H1 (cell line): ENCODE results near the gene P2RY14. TPM values are rescaled to one million over a fixed set of nuclear protein-coding genes. Genes with fewer than 3 reads are reported as not detected.

Experiments
- CTCF ChIA-PET: fragments of 300-600 bp; sonication (Branson Sonifier 250); formaldehyde crosslinking; loops from one replicate; lab custom pipeline; 2021; ENCODE audit not compliant: partially characterized antibody; lab: Charles Lee
- POLR2A ChIA-PET: fragments of 300-600 bp; sonication (Branson Sonifier 250); formaldehyde crosslinking; loops from one replicate; lab custom pipeline; 2021; ENCODE audit warnings: inconsistent platforms; ENCODE audit not compliant: partially characterized antibody; lab: Charles Lee
- DNase-seq, 2 experiments: peaks; one replicate each; pipeline versions ENCODE4 v3.0.0 to v3.0.0-alpha.2; 2010 to 2022; ENCODE audit warnings: low spot score in 2 of 2, low read depth in 1 of 2, mixed read lengths in 1 of 2
- FAIRE-seq: peaks from 2 replicates; lab custom pipeline; 2011; peaks lifted over from hg19 to GRCh38; lab: Jason Lieb, UNC
- H2AFZ ChIP-seq: 2 replicates; pipeline ENCODE4 v1.8.1; 2012; ENCODE audit warnings: low read length, inconsistent platforms
- H2AK5ac ChIP-seq: 2 replicates; pipeline ENCODE4 v1.6.1; 2013; ENCODE audit warnings: low read depth, low read length
- H2BK120ac ChIP-seq: replicated peaks from 2 replicates; pipeline ENCODE3; 2013; ENCODE audit warnings: low read depth, low read length, inconsistent platforms
- H2BK12ac ChIP-seq: 2 replicates; pipeline ENCODE4 v1.6.1; 2013; ENCODE audit warnings: low read depth, low read length
- H2BK15ac ChIP-seq: 2 replicates; pipeline ENCODE4 v1.6.1; 2013; ENCODE audit warnings: low read length
- H2BK20ac ChIP-seq: 2 replicates; pipeline ENCODE4 v1.6.1; 2013; ENCODE audit warnings: low read length
- H2BK5ac ChIP-seq: 2 replicates; pipeline ENCODE4 v1.6.1; 2013; ENCODE audit warnings: low read depth, low read length
- H3K14ac ChIP-seq: 2 replicates; pipeline ENCODE4 v1.6.1; 2013; ENCODE audit warnings: inconsistent platforms; ENCODE audit not compliant: insufficient read length
- H3K18ac ChIP-seq: 2 replicates; pipeline ENCODE4 v1.6.1; 2013; ENCODE audit warnings: low read length; ENCODE audit errors: extremely low read depth
- H3K23ac ChIP-seq: 2 replicates; pipeline ENCODE4 v1.6.1; 2013; ENCODE audit warnings: inconsistent platforms; ENCODE audit not compliant: insufficient read length
- H3K23me2 ChIP-seq: 2 replicates; pipeline ENCODE4 v1.6.1; 2013; ENCODE audit warnings: low read depth, low read length
- H3K27ac ChIP-seq: 2 replicates; pipeline ENCODE4 v1.6.1; 2011; ENCODE audit warnings: low read depth, low read length, inconsistent platforms
- H3K27me3 ChIP-seq, 4 experiments: replicated peaks in 1 of 4; 1 replicate in 1 of 4; 2 replicates in 3 of 4; pipeline versions ENCODE4 v1.6.1 to v1.8.1; 2011 to 2013; ENCODE audit warnings: low read length in 3 of 4, mild to moderate bottlenecking in 3 of 4, inconsistent platforms in 2 of 4, mixed read lengths in 2 of 4, moderate library complexity in 1 of 4; ENCODE audit not compliant: control insufficient read depth in 3 of 4, insufficient read depth in 3 of 4; ENCODE audit errors: extremely low read depth in 1 of 4
- H3K36me3 ChIP-seq, 4 experiments: 2 replicates each; pipeline versions ENCODE4 v1.6.1 to v1.8.1; 2011 to 2013; ENCODE audit warnings: mild to moderate bottlenecking in 4 of 4, low read length in 3 of 4, moderate library complexity in 2 of 4, control low read depth in 1 of 4, inconsistent platforms in 1 of 4; ENCODE audit not compliant: insufficient read depth in 4 of 4, control insufficient read depth in 2 of 4
- H3K4ac ChIP-seq: replicated peaks from 2 replicates; pipeline ENCODE3; 2013; ENCODE audit warnings: low read length, low read depth, mixed read lengths, inconsistent platforms; ENCODE audit not compliant: insufficient read length
- H3K4me1 ChIP-seq, 4 experiments: replicated peaks in 1 of 4; 1 replicate in 1 of 4; 2 replicates in 3 of 4; pipeline versions ENCODE4 v1.6.1 to v1.8.1; 2011 to 2013; ENCODE audit warnings: low read length in 3 of 4, inconsistent platforms in 2 of 4, mixed read lengths in 1 of 4; ENCODE audit not compliant: insufficient read depth in 4 of 4, control insufficient read depth in 3 of 4
- H3K4me2 ChIP-seq, 2 experiments: 2 replicates each; pipeline versions ENCODE4 v1.6.1 to v1.8.1; 2011 to 2013; ENCODE audit warnings: low read depth in 2 of 2, low read length in 2 of 2, control low read depth in 1 of 2, inconsistent platforms in 1 of 2, mild to moderate bottlenecking in 1 of 2; ENCODE audit not compliant: insufficient read depth in 1 of 2
- H3K4me3 ChIP-seq, 4 experiments: fragments of 200-600, 300-600 bp in 1 of 4; sonication (generic), shearing (Covaris generic), sonication (Bioruptor Twin) in 1 of 4; 2 replicates each; pipeline versions ENCODE4 v1.5.1 to v1.8.1; 2011 to 2016; ENCODE audit warnings: low read length in 4 of 4, low read depth in 3 of 4, control low read depth in 2 of 4, inconsistent platforms in 2 of 4, mild to moderate bottlenecking in 2 of 4, mixed read lengths in 1 of 4, moderate library complexity in 1 of 4; ENCODE audit not compliant: insufficient read depth in 2 of 4; ENCODE audit errors: extremely low read depth in 1 of 4
- H3K56ac ChIP-seq: replicated peaks from 2 replicates; pipeline ENCODE3; 2013; ENCODE audit warnings: low read depth, mild to moderate bottlenecking, mixed read lengths, low read length, inconsistent platforms; ENCODE audit not compliant: insufficient read length
- H3K79me1 ChIP-seq: 2 replicates; pipeline ENCODE4 v1.6.1; 2013; ENCODE audit warnings: low read depth, low read length, control low read depth
- H3K79me2 ChIP-seq, 2 experiments: 2 replicates each; pipeline versions ENCODE4 v1.6.1 to v1.8.1; 2012 to 2013; ENCODE audit warnings: low read length in 2 of 2, mild to moderate bottlenecking in 2 of 2, inconsistent platforms in 1 of 2; ENCODE audit not compliant: insufficient read depth in 2 of 2, control insufficient read depth in 1 of 2
- H3K9ac ChIP-seq, 4 experiments: replicated peaks in 1 of 4; 1 replicate in 1 of 4; 2 replicates in 3 of 4; pipeline versions ENCODE4 v1.6.1 to v1.8.1; 2011 to 2013; ENCODE audit warnings: low read depth in 3 of 4, low read length in 3 of 4, control low read depth in 2 of 4, mild to moderate bottlenecking in 2 of 4, moderate library complexity in 2 of 4, inconsistent platforms in 1 of 4; ENCODE audit errors: extremely low read depth in 1 of 4
- H3K9me3 ChIP-seq, 2 experiments: 2 replicates each; pipeline versions ENCODE4 v1.6.1 to v1.8.1; 2012 to 2013; ENCODE audit warnings: mild to moderate bottlenecking in 2 of 2, moderate library complexity in 2 of 2, control low read depth in 1 of 2, inconsistent platforms in 1 of 2, low read depth in 1 of 2, low read length in 1 of 2, mixed read lengths in 1 of 2; ENCODE audit not compliant: insufficient read depth in 2 of 2
- H4K20me1 ChIP-seq, 2 experiments: replicated peaks in 1 of 2; 2 replicates each; pipeline versions ENCODE3 to v1.8.1; 2011 to 2013; ENCODE audit warnings: inconsistent platforms in 2 of 2, low read length in 2 of 2, mild to moderate bottlenecking in 1 of 2; ENCODE audit not compliant: insufficient read depth in 2 of 2, control insufficient read depth in 1 of 2
- H4K5ac ChIP-seq: 2 replicates; pipeline ENCODE4 v1.6.1; 2013; ENCODE audit warnings: low read length, low read depth, mixed read lengths, inconsistent platforms; ENCODE audit not compliant: insufficient read length
- H4K8ac ChIP-seq: 2 replicates; pipeline ENCODE4 v1.8.0; 2013; ENCODE audit warnings: mild to moderate bottlenecking, moderate library complexity, low read length, inconsistent platforms; ENCODE audit not compliant: insufficient read depth; ENCODE audit errors: extremely low read depth
- H4K91ac ChIP-seq: replicated peaks from 2 replicates; pipeline ENCODE3; 2013; ENCODE audit warnings: low read length, mixed read lengths, inconsistent platforms; ENCODE audit not compliant: insufficient read length
- BCL11A ChIP-seq, 2 experiments: IDR thresholded peaks; one replicate each; pipeline ENCODE4 v1.6.1; 2011; ENCODE audit warnings: low read depth in 2 of 2, low read length in 2 of 2, mild to moderate bottlenecking in 2 of 2
- WGBS, 2 experiments: shearing (Covaris generic) in 1 of 2; methylation state at CpG; one replicate each; pipeline versions ENCODE4 v1.1.6 to v1.1.7; 2013 to 2015; ENCODE audit warnings: low lambda C conversion rate in 2 of 2, mixed read lengths in 2 of 2, inconsistent platforms in 1 of 2, low coverage in 1 of 2, missing lambda C conversion rate in 1 of 2; ENCODE audit not compliant: insufficient replicate concordance in 2 of 2, insufficient coverage in 1 of 2, insufficient read length in 1 of 2; ENCODE audit errors: extremely low coverage in 1 of 2, missing lambda C conversion rate in 1 of 2; 5-methylcytosine and 5-hydroxymethylcytosine counted together
- polyA plus RNA-seq, 7 experiments: library from polyadenylated mRNA; depleted of rRNA in 3 of 7; stranded (reverse) in 5 of 7; unstranded in 2 of 7; fragments of >200 nt in 5 of 7; fragments of 200-250 nt in 2 of 7; gene quantifications; 1 replicate in 5 of 7; 2 replicates in 1 of 7; 4 replicates in 1 of 7; pipeline versions ENCODE4 v1.2.1 to v1.2.3, GENCODE V29; 2011 to 2013; ENCODE audit warnings: missing spikeins in 2 of 7, mixed read lengths in 2 of 7
- total RNA-seq: library from RNA; stranded (reverse); fragmentation: NEBNext Ultra II Directional; extraction: Animal tissue kit (Norgen Biotek cat#: 25700); gene quantifications from 2 replicates; pipeline ENCODE4 v1.2.1, GENCODE V29; 2021
- TF ChIP-seq, protein P1 (sequence below), 3 experiments: IDR thresholded peaks; 1 replicate in 2 of 3; 2 replicates in 1 of 3; pipeline versions ENCODE4 v1.5.1 to v1.6.1; 2011; ENCODE audit warnings: low read length in 3 of 3, mild to moderate bottlenecking in 3 of 3, inconsistent platforms in 2 of 3, low read depth in 1 of 3, moderate library complexity in 1 of 3; ENCODE audit not compliant: insufficient read depth in 1 of 3; ENCODE audit errors: control extremely low read depth in 1 of 3

P2RY14 gene
- total and polyA plus RNA-seq, 2 of the 8 experiments (the other 6 are each of a cell fraction or from before 2014, with no cell fraction given), result not detected

DNA sequence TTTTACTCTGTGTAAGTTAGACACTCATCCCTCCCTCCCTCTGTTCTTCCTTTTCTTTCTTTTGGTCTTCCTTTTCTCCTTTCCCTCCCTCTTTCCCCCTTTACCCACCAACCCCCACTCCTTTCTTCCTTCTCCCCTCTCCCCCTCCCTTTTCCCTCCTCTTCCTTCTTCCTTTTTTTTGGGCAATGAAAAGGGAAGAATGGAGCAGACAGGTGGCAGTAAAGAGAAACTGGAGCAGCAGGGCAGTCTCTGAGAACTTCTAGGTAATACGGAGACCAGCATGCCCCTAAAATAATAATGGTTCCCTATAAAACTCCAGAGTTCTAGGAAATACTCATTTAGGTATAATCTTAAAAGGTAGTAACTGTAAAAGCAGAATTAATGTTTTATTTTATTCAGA is 63.9 kb downstream of the P2RY14 start:
- H2BK12ac ChIP-seq, result no peak overlapping the region
- H3K18ac ChIP-seq, result no peak overlapping the region
- no peak overlapping the region for H3K56ac ChIP-seq
- FAIRE-seq (no peak), DNase-seq (no peak)
- TF ChIP-seq, protein P1, sequence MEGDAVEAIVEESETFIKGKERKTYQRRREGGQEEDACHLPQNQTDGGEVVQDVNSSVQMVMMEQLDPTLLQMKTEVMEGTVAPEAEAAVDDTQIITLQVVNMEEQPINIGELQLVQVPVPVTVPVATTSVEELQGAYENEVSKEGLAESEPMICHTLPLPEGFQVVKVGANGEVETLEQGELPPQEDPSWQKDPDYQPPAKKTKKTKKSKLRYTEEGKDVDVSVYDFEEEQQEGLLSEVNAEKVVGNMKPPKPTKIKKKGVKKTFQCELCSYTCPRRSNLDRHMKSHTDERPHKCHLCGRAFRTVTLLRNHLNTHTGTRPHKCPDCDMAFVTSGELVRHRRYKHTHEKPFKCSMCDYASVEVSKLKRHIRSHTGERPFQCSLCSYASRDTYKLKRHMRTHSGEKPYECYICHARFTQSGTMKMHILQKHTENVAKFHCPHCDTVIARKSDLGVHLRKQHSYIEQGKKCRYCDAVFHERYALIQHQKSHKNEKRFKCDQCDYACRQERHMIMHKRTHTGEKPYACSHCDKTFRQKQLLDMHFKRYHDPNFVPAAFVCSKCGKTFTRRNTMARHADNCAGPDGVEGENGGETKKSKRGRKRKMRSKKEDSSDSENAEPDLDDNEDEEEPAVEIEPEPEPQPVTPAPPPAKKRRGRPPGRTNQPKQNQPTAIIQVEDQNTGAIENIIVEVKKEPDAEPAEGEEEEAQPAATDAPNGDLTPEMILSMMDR (IDR thresholded peaks at IDR 0.05; ENCODE audit: control extremely low read depth in 1 of 3, insufficient read depth in 1 of 3, low read depth in 1 of 3, low read length in 3 of 3), result peak in 2 of 3 experiments; percentile 20 to 29; a peak in 1 of 4 replicates
- TF ChIP-seq BCL11A (IDR thresholded peaks at IDR 0.05; ENCODE audit: low read depth in 2 of 2, low read length in 2 of 2), result no peak
- 69% methylated on average over 1 of the region's 1 CpG; no CpG with 5 or more reads in 1 of the 2 experiments for WGBS, 2 experiments
- H3K4me1 ChIP-seq, result peaks cover 0 to 11% (median 5%) of the 10 kb centered on the region in 4 experiments; a peak in 4 of 7 replicates
- H3K27ac ChIP-seq, result no peak overlapping the region
- no peak overlapping the region for H3K9ac ChIP-seq
- H3K4me3 ChIP-seq, result no peak overlapping the region
- H3K79me1 ChIP-seq, result no peaks in the 10 kb centered on the region; the same call in 1 of the 2 replicates
- H3K14ac ChIP-seq, result no peak overlapping the region
- no peak overlapping the region for H2BK120ac ChIP-seq
- H3K9me3 ChIP-seq, result no peaks in the 10 kb centered on the region
- no peaks in the 10 kb centered on the region for H3K27me3 ChIP-seq
- POLR2A ChIA-PET, result no interaction called here
- no peak overlapping the region for H3K4ac ChIP-seq
- H3K36me3 ChIP-seq, result no peaks in the 10 kb centered on the region
- H2BK20ac ChIP-seq, result no peak overlapping the region
- H3K23me2 ChIP-seq, result no peaks in the 10 kb centered on the region
- no peak overlapping the region for H2BK5ac ChIP-seq
- no peak overlapping the region for H4K5ac ChIP-seq
- H4K91ac ChIP-seq, result no peak overlapping the region
- H2AK5ac ChIP-seq, result no peak overlapping the region
- no peak overlapping the region for H3K4me2 ChIP-seq
- no peaks in the 10 kb centered on the region for H4K20me1 ChIP-seq
- H2BK15ac ChIP-seq, result no peak overlapping the region
- H2AFZ ChIP-seq, result no peak overlapping the region
- H3K23ac ChIP-seq, result no peak overlapping the region
- H3K79me2 ChIP-seq, result no peaks in the 10 kb centered on the region
- H4K8ac ChIP-seq, result no peak overlapping the region
- CTCF ChIA-PET, result interaction anchor here (1.0 to 1.1 kb wide), 2 partner anchors 14 to 18 kb away, joined by 3 to 4 read pairs; no protein-coding TSS in a partner anchor
